Measurements from ENCODE around the gene JAML.

DNA sequence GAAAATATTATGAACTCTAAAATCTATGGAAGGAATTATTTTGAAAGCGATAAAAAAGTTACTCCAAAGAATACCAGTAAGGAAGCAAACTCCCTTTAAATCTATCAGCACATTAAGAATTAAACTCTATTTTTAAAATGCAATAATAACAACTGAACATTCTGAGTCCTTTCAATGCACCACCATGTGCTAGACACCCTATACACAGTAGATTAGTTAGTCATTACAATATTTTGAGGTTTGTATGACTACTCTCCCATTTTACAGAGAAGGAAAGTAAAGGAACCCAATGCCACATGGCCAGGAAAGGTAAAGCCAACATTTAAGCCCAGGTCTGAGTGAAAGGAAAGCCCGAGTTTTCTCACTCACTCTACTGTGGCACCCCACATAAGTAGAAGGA, 17.7 kb downstream of the JAML start:
- TF ChIP-seq CTCF (IDR thresholded peaks at IDR 0.05; ENCODE audit: low read length) (no peak), EZH2 (IDR thresholded peaks at IDR 0.05; ENCODE audit: borderline replicate concordance, low read length) (no peak)

Measured in OCI-LY1 (cell line).